ENCODE measurements around the gene SESN2.

SESN2 gene, protein sequence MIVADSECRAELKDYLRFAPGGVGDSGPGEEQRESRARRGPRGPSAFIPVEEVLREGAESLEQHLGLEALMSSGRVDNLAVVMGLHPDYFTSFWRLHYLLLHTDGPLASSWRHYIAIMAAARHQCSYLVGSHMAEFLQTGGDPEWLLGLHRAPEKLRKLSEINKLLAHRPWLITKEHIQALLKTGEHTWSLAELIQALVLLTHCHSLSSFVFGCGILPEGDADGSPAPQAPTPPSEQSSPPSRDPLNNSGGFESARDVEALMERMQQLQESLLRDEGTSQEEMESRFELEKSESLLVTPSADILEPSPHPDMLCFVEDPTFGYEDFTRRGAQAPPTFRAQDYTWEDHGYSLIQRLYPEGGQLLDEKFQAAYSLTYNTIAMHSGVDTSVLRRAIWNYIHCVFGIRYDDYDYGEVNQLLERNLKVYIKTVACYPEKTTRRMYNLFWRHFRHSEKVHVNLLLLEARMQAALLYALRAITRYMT

DNA sequence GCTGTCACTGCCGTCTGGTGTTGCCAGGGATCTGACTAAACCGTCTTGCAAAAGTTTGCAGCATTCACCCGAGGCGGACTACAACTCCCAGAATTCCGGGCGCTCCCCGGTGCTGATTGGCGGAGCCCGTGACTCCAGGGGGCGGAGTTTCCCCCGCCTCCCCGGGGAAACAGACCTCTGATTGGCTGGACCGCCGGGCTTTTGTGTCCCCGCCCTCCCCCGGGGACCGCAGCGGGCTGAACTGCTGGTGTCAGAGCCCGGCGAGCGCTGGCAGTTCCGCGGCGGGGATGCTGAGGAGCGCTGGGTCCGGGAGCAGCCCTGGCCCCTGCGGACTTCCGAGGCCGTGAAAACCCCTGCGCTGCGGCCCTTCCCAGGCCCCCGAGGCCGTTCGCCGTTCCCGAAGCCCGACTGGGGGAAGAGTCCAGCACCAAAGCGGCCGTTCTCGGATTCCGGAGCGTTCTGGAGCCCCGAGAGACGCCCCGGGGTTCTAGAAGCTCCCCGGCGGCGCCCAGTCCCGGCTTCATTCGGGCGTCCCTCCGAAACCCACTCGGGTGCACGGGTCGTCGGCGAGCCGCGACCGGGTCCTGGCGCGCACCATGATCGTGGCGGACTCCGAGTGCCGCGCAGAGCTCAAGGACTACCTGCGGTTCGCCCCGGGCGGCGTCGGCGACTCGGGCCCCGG is at the start of gene SESN2:
TSS of gene SESN2 (plus strand) at position 267 of the 682 bp plus-strand sequence. CDS start at position 597, 330 bp downstream.
- peak; percentile 97 for DNase-seq (ENCODE audit: low spot score)

GRCh38 chr1:28209700-28210099 is 49.6 kb upstream of the SESN2 start:
- no peak for DNase-seq (ENCODE audit: low spot score)

DNA sequence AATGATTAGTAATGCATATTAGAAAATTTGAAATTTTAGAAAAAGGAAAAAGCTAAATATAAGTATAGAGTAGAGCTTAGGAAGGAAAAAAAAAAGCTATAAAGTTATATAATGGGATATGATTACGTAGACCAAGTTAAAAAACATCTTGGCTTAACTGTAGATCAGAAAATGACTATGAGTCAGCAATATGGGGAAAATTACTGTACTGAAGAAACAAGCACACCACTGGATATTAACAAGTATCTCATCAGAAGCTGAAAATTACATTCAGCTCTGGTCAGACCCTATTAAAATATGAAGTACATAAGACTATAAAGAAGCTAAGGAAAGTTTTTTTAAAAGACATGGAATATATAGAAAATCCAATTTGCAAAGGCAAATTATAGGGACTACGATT is 46.0 kb upstream of the SESN2 start:
- no peak for DNase-seq (ENCODE audit: low spot score)

DNA sequence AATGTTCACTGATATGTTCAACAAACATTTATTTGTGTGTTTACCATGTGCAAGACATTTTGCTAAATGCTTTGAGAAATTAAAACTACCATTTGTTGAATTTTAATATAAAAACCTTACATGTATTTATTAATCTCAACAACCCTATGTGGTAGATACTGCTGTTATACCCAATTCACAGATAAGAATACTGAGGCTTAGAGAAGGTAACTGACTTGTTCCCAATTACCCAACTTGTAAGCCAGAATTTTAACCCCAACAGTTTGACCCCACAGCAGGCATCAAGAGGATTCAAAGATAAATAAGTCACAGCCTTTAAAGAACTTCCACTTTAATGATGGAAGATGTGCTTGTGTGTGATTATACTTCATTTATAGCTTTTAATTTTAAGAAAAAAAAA is 30.2 kb upstream of the SESN2 start:
- DNase-seq (ENCODE audit: low spot score), result no peak

- no peak for DNase-seq (ENCODE audit: low spot score)
Observed at GRCh38 chr1:28229996-28230395, 29.3 kb upstream of the SESN2 start.

DNA sequence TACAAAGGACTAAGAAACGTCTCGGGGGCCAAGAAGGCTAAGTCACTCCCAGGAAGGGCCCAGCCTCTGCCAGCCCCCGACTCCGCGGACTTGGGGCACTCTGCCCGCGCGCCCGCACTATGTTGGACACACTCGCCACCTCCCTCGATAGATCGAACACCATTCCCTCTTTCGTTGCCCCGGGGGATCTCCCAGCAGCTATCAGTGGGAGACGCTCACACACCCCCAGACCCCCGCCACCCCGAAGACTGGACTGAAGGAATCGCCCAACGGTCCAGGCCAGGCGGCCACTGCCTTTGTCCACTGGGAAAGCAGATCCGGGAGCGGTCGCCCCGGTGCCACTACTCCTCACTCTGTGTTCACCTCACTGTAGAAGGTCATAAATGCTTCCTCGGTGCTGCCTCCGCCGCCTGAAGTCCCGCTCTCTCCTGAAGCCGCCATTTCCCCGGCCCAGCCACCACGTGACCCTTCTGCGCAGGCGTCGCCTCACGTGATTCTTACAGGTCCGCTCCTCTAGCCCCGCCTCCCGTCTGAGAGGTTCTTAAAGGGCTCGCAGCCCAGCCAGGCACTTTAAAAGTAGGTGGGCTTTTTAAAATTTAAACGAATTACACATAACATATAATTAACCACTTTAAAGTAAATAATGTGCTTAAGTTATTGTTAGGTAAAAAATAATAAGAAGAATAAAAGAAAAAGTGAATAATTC is 26.6 kb upstream of the SESN2 start, which contains the start of gene DNAJC8:
TSS of gene DNAJC8 (minus strand) at position 472 of the 706 bp plus-strand sequence. CDS start at position 441, 31 bp downstream.
- peak; percentile 89 for DNase-seq (ENCODE audit: low spot score)

GRCh38 chr1:28233264-28233606 is 26.1 kb upstream of the SESN2 start:
- DNase-seq (ENCODE audit: low spot score), result no peak

DNA sequence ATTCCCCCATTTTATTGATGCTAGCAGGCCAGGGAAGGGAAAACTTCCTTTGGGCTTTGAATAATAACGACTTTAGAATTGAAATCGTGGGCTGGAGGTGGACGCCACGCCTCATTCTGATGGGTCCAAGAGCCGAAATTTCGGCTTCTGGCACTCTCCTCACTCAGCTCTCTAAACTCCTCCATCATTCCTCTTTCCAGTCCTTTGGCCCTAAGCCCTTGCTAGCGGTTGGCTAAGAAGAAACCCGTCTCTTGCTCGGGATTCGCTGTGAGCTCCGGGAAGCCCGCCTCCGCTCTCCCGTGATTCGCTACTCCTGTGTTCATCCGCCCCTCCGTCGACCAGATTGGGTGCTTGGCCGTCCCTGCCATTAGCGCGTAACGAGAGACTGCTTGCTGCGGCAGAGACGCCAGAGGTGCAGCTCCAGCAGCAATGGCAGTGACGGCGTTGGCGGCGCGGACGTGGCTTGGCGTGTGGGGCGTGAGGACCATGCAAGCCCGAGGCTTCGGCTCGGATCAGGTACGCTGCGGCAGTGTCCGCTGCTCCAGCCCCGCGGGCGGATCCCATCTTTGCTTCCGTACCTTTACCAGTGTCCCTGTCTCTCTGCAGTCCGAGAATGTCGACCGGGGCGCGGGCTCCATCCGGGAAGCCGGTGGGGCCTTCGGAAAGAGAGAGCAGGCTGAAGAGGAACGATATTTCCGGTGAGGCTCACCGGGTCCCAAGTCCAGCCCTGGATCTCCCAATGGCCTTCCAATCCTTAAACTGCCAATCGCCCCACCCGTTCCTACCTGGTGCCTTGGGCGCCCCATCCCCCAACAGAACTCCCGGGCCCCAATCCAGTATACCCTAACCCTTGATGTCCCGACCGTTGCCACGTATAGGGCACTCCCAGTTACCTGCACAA is 23.3 kb upstream of the SESN2 start, which contains the start of gene ATP5IF1:
TSS of gene ATP5IF1 (plus strand) at position 370 of the 901 bp plus-strand sequence. CDS start at position 430, 60 bp downstream.
- DNase-seq (ENCODE audit: low spot score), result peak; percentile 98

DNA sequence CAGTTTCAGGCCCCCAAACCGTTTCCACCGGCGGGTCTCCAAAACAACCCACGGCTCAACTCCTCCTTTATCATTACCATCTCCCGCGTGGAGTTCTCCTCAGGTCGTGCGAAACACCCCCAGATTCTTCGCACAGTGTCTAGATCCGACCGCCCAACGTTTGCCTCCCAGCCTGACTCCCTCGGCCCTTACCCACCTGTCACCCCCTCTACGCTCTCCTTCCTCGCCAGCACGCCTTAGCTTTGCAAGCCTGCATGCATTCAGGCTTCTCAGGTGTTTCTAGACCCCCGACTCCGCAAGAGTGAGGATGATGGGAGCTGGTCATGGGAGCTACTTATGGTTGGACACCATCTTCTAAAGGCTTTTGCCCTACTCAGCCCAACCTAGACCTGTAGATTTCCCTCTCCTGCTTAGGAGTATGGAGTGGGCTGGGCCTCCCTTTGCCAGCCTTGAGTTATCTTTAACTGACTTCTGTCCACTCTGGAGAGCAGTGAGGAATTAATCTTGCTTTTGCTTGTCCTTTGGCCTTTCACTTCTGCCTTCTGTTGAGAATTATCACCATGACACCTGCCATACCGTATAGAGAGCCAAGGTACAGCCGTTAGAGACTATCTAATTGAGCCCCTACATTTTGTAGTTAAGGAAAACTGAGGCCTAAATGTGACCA is 22.5 kb upstream of the SESN2 start:
- DNase-seq (ENCODE audit: low spot score), result no peak

DNA sequence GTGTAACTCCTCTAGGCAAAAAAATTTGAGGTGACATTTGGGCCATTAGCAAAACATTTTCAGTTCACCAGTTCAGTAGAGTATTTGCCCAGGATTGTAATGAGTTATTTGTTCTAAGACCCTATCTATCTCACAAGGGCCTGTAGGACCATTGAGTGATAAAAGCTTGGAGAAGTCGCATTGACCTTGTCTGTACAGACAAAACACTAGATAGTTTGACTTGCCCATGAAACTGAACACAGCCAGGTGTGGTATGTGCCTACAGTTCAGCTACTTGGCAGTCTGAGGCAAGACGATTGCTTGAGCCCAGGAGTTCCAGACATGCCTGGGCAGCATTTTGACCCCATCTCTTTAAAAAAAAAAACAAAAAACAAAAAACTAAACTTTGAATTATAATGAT is 20.3 kb upstream of the SESN2 start:
- DNase-seq (ENCODE audit: low spot score), result no peak

DNA sequence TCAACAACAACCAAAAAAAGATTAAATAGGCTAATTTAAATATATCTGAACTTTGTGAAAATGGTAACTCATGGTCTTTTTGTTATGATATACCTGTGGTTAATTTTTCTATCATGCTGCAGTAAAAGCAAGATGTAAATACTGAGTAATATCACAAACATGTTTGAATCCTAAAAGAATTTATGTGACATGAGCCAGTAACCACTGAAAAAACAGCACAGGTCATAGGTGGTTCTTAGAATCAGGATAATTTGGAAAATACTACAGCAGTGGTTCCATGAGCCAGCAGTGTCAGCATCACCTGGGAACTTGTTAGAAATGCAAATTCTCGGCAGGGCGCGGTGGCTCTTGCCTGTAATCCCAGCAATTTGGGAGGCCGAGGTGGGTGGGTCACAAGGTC is 19.3 kb upstream of the SESN2 start:
- DNase-seq (ENCODE audit: low spot score), result no peak

- no peak for DNase-seq (ENCODE audit: low spot score)
Observed at GRCh38 chr1:28241638-28242241, 17.6 kb upstream of the SESN2 start.

DNA sequence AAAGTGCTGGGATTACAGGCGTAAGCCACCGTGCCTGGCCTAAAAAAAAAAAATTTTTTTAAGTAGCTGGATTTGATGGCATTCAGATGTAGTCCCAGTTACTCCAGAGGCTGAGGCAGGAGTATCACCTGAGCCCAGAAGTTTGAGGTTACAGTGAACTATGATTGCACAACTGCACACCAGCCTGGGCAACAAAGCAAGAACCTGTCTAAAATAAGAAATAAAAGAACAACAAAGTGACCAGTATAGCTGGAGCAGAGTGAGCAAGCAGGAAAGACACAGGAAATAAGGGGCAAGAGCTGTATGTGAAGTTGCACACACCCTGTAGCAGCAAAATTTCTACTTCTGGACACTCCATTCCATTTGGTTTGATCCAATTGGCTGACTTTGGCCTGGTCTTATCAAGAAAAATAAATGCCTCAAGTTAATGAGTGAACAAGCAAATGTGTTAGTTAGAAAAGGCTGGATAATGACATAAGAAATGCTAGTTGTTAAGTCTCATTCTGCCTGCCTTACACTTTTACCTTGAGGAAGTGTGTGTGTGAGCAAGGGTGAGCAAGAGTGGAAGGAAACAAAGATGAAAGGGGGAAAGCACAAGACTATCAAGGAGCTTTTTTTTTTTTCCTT is 15.5 kb upstream of the SESN2 start:
- no peak for DNase-seq (ENCODE audit: low spot score)

- DNase-seq (ENCODE audit: low spot score), result no peak
Observed at GRCh38 chr1:28244549-28245251, 14.6 kb upstream of the SESN2 start.

- DNase-seq (ENCODE audit: low spot score), result no peak
Observed at GRCh38 chr1:28246427-28246832, 12.9 kb upstream of the SESN2 start.

- peak; percentile 22 for DNase-seq (ENCODE audit: low spot score)
Observed at GRCh38 chr1:28247612-28248272, 11.6 kb upstream of the SESN2 start.

DNA sequence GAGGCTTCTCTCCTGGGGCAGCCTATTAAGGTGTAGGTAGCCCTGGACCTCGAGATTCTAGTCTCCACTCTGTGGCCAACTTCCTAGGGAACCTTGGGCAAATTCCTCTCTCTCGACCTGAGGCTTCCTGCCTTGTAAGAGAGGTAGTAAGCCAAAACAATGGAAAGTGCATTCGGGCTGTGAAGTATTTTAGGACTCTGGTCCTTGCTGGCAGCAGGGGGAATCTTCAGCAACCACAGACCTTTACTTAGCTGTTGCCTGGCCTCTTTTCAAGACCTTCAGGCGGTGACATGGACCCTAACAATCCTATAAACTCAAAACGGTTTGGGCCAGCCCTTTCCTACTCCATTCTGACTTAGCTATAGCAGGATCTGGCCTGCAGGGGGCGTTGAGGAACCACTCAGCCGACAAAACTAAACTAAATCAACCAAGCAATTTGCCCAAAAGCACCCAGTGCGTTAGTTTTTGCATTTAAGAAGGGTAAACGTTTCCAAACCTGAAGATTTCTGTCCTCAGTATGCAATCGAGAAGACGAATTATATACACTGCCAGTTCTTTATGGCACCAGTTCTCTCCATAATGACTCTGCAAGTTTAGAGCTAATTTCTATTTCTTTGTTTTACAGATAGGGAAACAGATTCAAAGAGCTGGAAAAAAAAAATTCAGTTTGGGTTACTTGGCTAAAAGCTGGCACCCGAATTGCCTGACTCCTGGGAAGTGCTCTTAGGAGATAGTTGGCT is 10.9 kb upstream of the SESN2 start:
- DNase-seq (ENCODE audit: low spot score), result peak; percentile 79
